ENCODE measurements around the gene CHSY1.

CHSY1 gene

DNA sequence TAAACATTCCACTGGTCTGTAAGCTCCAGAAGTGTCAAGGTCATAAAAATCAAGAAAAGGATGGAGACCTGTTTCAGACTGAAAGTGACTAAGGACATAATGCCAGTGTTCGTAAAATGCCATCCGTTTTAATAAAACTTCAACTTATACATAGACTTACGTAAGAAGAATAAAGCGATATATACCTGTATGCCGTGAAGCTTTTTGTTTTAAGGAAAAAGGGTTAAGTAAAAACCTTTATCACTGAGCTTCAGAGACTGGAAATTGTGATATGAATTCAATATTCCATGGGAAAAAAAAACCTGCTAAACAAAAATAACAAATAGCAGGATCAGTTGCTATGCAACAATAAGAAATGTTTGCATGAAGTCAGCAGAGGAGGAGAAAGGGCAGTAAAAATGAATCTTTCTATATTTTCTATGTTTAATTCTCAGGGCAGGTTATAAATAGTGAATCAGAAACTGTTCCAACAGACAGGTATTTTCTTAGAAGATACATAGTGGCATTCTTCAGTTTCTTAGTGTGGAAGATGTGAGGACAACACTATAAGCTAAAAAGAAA is 42.5 kb downstream of the CHSY1 start:
- no peak for DNase-seq

DNA sequence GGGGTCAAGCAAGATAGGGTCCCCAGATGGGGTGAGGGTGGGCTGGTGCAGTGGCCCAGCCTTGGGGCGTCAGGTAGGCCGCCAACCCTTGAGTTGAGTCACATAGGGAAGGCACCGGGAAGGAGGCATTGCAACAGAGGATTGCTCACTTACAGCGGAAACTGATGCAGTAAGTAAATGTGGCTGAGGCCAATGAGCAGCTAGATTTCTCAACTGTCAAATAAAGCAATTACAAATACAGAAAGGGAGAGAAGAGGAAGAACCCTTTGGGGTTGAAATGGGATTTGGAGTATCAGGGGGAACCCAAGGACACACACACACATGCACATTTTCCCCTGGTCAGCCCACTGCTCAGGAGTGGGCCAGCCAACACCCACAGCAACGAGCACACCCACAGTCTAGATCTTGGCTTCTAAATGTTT is 44.0 kb downstream of the CHSY1 start:
- no peak for DNase-seq

DNA sequence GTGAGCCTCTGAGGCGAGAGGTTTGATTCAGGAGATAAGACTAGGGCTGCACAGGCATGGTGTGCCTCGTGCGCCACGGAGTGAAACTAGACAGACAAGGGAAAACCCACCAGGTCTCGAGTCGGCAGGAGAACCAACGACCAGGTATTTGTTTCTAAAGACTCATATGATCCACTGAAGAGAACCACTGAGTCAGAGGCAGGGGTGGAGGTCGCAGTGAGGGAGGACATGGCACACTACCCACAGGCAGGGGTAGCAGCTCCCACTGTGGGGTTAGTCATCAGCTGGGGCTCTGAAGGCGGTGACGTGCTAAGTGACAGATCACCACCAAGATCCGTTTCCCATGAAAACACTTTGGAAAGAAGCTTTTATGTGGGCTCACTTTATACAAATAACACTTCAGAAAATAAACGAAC is 45.7 kb downstream of the CHSY1 start:
- DNase-seq = no peak

DNA sequence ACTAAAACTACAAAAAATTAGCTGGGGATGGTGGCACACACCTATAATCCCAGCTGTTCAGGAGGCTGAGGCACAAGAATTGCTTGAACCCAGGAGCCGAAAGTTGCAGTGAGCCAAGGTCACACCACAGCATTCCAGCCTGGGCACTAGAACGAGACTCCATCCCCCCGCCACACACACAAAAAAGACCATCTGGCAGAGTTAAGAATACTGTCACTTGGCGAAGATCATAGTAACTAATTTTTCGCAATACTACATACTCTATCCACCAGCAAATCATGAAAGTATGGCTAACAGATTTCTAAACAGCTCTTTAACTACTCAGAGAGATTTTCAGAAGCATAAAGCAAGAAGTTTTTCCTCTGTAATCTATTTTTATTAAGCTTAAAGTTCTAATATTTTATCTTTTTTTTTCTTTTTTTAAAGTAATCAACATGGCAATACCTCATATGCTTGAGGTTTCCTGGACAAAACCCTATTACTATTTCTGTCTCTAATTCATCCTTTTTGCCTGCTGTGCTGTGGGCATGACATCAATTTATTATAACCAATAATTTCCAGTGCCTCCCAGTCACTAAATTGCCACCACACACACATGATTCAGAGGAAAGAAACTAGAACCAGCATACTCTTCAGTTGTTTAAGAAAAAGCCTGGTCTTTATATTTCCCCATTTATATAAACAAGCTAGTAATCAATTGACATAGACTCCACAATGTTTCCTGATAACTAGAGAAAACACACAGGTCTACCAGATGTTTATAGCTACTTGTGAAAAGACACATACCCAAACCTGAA is 46.9 kb downstream of the CHSY1 start:
- DNase-seq = no peak

DNA sequence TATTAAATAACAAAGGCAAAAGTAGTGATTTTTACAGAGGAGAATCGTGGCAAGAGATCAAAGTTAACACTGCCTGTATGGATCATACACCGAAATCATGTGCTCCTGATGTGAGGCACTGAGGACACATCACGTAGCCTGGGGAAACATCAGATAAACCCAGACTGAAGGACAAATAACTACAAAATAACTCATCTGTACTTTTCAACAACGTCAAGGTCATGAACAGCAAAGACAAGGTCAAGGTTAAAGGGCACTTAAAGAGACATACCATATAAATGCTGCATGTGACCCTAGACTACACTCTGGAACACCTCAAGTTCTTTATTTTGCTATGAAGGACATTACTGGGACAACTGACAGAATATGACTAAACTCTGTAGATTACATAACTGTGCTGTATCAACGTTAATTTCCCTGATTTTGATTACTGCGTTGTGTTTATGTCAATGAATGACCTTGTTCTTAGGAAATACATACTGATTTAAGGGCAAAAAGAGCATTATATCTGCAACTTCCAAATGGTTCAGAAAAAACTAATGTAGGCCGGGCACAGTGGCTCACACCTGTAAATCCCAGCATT is 48.1 kb downstream of the CHSY1 start:
- DNase-seq = no peak

DNA sequence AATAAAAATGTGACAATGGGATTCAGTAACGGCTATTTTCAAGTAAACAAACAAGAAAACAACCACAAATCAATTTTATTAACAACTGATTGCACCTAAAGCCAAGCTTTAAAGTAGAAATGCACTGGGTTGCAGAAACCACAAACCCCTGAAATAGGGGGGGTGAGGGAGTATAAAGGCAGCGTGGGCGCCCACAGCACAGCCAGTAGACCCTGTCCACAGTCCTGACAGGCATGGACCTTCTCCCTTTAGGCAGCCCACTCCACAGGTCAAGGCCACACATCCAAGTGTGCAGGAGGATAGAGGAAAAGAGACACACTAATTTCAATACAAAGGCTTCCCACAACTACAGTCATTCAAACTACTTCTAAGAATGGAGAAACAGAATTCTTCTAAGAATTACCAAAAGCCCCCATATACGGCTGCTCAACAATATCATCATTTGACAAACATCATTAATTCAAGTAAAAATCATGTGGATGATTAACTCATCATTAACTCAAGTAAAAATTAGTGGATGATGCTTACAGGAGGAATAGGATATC is 48.7 kb downstream of the CHSY1 start:
- no peak for DNase-seq

DNA sequence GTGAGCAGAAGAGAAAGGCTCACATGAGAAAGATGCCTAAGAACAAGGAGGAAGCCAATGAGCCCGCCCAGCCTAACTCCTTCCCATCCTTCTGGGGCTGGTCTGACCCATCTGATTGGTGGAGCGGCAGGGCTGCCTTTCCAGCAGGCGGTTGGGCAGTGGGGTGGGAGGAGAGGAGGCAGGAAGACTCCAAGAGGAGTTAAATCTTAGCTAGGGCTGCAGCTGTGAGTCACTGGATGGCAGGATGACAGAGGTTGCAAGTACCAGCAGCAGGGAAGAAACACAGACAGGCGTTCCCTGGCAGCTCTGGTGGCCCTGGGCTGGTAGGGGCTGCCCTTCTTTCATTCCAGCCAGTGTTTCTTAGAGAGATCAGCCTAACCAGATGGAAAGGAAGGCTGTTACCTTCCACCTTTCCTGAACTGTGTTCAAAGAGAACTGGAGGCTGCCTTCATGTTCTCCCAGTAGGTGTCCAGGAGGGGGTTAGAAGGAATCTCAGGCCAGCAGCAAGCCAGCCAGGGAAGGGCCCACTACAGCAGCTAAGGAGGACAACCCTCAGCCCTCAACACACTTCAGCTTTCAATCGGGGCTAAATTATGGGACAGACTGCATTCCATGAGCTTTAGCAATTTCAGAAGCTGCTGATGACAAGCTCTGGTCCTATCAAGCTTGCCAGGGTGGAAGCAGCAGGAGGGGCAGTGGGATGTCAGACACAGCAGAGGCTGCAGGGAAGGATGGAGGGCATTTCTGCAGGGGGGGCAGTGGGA is 50.3 kb downstream of the CHSY1 start:
- DNase-seq = no peak

DNA sequence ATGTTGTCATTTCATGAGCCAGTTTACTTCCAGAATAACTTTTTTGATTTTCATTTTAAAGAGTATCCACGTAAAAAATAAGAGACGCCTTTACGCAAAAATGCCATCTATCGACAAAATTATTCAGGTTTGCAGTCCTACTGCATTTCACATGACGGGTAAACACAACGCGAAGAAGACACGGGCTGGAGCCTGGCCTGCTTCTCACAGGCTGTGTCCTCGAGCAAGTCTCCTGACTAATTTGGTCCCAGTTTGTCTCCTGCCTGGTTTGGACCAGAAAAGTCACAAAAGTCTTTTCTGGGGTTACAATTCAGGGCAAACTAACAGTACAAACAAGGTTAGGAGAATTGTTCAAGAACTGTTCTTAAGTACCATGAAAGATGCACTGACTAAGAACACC is 51.7 kb downstream of the CHSY1 start:
- no peak for DNase-seq

DNA sequence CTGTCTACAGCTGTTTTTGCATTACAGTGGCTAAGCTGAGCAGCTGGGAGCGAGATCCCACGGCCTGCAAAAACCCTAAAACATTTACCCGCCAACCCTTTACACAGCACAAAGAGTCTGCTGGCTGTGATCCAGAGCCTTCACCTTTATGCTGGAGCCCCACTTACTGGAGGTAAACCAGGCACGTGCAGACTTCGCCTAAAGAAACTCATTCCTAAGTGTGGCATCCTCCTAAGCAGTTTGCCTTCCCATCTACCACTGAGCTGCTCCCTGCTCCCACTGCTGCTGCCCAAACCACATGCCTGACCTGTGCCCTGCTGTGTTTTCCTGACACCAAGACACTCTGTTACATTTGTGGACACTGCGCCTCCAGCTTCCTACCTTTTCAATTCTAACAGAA is 53.0 kb downstream of the CHSY1 start:
- peak in 1 of 3 experiments; percentile 5 for DNase-seq

DNA sequence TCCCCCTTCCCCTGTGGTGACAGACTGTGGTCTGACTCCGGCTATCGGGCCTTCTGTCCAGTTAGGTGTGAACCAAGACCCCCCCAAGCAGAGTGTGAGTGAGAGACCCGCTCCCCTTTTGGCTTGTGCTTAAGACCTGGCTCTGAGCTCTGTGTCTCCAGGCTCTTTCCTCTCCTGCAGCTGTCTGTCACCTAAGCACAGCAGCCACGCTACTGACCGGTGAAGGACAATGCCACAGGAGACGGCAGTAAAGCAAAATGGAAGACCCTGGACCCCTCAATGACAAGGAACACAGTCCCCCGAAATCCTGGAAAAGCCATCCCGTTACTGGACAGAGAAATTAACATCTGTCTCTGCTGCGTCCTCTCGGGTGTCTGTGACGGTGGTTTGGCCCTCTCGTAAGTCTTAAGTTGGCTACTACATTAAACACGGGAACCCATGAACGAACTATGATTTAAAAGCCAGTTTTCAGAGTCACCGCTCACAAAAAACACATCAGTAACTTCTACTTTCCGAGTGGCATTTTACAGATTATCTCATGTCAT is 53.7 kb downstream of the CHSY1 start:
- no peak for DNase-seq

DNA sequence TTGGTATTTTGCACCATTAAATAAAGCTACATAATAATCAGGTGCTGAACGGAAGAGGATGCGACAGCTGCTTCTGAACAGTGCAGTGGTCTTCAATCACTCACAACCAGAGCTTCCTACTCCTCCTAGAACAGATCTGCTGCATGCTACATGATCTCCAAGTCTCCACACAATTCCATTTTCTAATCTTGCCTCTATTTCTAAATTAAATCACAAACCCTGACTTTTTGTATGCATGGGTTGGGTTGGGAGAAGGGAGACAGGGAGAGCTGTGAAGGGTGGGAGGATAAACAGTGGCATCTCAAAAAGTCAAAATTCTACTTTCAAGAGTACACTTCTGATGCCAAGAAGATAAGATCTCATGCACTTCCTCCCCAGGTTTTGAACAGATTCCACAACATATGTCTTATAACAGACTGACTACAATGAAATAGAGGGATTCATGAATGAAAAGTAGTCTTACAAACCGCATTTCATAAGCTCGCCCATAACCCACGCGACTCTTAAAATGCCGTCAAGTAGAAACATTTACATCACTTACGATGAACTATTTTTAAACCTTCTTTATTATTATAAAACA is 57.2 kb downstream of the CHSY1 start:
- no peak for DNase-seq

DNA sequence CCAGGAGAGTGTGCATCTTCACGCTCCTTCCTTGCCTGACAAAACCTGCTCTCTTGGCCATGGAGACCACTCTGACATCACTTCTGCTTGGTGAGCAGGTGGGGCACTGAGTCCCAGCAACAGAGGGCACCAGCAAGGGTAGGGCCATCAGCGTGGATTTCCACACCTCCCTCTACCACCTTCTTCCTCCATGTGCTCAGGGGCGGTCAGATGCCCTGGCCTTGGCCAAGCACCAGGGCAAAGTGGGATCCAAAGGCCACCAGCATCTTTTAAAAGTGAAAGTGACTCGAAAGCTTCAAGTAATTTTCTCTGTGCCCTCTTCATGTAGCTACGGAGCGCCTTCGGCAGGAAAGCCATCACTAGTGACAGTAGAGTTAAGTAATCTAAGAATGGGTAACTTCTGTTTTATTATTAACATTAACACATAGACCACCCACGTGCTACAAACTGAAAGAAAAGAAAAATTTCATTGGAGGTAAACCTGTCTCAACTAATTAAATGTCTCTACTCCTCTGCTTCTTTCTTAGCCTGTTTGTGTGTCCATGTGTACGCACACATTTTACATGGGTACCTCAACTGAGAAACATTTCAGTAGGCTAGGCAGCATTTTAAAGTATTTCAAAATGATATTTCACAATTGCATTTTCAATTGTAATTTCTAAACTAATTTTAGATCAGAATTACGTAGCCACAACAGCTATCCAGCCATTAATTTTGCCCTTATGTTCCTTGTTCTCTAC is 57.9 kb downstream of the CHSY1 start:
- DNase-seq = no peak

DNA sequence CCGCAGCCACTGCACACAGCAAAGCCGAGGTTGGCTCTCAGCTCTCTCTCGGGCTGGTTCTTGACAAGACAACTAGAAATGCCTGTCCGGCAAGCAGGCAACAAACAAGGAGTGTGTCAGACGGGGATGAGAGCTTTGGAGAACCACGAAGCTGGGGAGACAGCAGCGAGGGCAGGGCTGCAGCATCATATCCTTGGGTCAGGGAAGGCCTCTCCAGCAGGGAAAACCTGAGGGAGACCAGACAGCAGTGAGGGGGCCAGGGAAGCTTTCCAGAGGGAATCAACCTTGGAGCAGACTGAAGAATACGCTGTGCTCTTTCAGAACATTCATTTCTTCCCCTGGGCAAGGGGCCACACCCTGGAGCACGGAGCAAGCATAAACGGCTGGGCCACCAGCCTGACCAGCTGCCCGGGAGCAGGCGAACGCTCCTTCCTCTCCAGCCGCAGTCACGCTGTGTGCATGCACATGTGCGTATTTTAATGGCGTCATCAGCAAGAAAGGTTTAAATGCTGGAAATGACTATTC is 58.7 kb downstream of the CHSY1 start:
- DNase-seq = no peak

DNA sequence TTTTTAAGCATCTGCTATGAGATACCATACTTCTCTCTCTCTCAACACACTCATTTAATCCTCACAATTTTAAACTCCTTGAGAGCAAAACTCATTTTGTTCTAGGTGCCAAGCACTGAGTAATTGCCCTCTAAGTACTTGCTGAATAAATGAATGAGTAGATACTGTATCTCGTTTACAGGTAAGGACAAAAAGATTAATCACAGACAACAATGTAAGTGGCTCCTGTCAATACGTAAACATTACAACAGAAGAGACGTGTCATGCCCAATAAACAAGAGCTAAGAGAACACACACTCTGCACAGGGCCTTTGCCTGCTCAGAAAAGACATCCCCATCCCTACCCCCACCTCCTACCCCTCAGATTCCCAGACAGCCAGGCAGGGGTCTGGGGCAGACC is 59.8 kb downstream of the CHSY1 start:
- DNase-seq = peak in 1 of 3 experiments; percentile 59

DNA sequence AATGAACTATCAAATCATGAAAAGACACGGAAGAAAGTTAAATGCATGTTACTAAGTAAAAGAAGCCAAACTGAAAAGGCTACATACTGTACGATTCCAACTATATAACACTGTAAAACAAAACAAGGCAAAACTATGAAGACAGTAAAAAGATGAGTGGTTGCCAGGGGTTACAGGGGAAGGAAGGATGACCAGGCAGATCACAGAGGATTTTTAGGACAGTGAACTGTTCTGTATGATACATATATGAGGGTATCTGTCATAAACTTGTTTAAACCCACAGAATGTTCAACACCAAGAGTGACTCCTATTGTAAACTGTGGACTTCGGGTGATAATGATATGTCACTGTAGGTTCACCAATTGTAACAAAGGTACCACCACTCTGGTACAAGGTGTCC is 60.6 kb downstream of the CHSY1 start:
- no peak for DNase-seq

DNA sequence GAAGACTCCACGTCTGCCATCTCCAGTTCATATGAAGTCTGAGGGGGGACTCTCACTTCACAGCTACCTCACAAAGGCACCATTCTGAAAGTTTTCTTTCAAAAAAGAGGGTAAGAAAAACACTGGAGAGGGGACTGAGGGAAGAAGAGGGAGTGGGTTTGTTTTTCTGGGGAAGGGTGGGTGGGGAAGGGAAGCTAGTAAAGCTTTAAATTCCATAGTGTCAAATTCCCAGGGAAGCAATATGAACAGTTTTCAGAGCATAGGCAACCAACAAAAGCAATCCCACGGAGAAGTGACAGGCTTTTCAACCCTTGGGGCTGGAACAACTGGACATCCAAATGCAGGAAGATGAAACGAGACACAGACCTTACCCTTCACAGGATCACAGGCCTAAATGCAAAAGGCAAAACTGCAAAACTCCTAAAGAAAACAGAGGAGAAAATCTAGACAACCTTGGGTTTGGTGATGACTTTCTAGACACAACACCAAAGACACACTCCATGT is 61.7 kb downstream of the CHSY1 start:
- no peak for DNase-seq

DNA sequence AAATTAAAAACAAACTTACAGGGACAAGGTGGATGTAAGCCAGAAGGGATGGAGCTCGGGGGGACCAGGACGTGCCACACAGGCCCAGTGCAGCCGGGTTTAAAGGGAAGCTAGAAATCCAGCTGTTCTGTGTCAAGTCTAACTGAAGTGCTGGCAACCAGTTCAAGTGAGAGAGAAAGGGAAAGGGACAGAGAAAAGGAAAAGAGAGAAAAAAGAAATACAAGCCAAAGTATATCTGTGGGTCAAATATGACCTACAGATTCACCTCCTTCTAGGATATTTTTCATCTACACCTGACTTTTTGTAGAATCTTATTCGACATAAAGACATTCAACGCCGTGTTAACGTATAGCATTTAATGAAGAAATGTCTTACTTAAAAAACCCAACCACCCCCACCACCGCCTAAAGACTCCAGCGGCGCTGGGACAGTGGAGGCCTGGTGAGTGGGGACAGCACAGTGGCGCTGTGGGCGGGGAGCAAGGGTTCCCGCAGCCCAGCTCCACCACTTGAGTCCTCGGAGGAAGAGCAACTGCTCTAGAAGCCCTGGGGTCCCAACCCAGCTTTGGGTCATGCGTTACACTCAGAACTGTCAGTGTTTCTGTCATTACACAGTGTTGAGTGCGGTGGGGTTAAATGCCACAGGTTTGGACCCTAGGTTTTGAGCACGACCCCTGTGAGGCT is 62.3 kb downstream of the CHSY1 start:
- no peak for DNase-seq

DNA sequence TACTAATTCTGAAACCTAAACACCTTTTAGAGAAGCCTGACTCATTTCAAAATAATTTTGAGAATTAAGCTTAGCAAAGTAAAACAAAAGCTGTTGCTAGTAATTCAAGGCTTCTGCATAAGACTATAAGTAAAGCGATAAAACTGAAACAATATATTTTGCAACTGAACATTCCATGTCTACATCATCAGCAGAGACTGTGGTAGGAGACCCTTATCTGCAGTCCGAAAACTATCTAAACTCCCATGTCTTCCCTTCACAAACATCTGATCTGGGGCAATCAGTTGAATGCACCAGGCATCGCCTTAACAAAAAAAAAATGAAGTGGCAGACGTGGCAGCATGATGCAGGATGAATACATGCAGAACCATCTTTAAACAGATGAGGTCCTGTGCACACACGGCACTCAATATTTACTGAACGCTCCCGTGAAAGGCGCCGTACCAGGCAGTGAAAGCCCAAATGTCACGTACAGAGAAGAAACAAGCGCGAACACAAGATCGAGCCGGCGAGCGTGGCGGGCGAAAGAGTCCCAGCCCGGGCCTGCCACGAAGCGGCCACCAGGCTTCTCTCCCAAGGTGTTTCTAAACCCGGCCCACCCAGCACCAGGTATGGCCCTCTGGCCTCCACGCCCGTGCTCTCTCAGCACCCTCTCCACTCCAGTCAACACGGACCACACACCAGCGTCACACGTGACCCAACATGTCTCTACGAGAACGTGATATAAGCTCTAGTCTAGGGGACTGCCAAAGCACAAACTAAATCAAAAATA is 63.0 kb downstream of the CHSY1 start:
- no peak for DNase-seq

DNA sequence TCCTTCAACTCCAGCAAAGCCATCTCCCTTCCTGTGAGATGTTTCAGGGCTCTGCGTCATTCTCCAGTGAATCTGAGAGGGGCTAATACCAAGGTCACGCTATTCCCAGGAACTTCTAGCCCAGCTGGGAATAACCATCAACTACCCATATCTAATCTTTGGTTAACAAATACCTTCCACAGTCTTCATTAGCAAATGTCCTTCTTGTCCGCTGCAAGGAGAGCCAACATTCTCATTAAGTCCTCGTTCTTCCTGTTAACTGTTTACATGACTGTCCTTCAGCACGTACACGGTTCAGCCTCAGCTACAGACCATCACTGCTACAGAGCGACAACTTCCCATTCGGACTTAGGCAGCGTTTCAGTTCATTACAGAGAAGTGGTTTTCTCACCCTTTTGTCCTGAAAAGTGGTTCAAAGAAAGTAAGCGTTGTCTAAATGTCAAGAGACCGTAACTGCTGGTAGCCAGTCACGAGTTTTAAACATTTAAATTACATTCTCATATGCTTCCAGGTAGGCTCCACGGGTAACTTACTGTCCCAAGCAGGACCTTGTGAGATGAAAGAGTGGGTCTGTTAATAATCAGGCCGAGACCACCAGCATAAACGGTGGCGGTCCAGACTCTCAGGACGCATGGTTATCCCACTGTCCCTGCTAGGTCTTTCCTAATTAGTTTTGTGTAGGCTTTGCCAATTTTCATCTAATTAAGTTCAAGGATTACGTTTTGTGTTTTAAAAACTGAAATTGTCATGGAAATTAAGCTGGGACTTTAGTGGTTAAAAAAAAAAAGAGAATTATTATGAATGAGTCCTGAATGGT is 63.8 kb downstream of the CHSY1 start:
- no peak for DNase-seq
